IMR-90 (cell line): ENCODE data around the gene KLHL29. TPM values are rescaled to one million over a fixed set of nuclear protein-coding genes. Genes with fewer than 3 reads are reported as not detected.

ENCODE experiments used
- polyA plus RNA-seq, 3 experiments: library from polyadenylated mRNA; depleted of rRNA; stranded (reverse); fragments of >200 nt; gene quantifications; 2 replicates each; pipeline ENCODE4 v1.2.3, GENCODE V29; 2012; ENCODE audit warnings: low replicate concordance in 1 of 3
- total RNA-seq: library from RNA; depleted of rRNA; stranded (reverse); fragments of >200 nt; gene quantifications from 2 replicates; pipeline ENCODE4 v1.2.3, GENCODE V29; 2012
- TF ChIP-seq, protein P1 (sequence below): conservative IDR thresholded peaks from 2 replicates; pipeline ENCODE4 v1.5.1; 2012; ENCODE audit warnings: mild to moderate bottlenecking, low read depth, low read length, improper control_type of control experiment

Gene KLHL29
- total and polyA plus RNA-seq, 2 of the 4 experiments (the other 2 are of a cell fraction) = 2.0 to 8.0 TPM

GRCh38 chr2:23423873-23424680 is 39.1 kb downstream of the KLHL29 start (continued):
- TF ChIP-seq, protein P1, sequence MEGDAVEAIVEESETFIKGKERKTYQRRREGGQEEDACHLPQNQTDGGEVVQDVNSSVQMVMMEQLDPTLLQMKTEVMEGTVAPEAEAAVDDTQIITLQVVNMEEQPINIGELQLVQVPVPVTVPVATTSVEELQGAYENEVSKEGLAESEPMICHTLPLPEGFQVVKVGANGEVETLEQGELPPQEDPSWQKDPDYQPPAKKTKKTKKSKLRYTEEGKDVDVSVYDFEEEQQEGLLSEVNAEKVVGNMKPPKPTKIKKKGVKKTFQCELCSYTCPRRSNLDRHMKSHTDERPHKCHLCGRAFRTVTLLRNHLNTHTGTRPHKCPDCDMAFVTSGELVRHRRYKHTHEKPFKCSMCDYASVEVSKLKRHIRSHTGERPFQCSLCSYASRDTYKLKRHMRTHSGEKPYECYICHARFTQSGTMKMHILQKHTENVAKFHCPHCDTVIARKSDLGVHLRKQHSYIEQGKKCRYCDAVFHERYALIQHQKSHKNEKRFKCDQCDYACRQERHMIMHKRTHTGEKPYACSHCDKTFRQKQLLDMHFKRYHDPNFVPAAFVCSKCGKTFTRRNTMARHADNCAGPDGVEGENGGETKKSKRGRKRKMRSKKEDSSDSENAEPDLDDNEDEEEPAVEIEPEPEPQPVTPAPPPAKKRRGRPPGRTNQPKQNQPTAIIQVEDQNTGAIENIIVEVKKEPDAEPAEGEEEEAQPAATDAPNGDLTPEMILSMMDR = no peak
